PC-9 (cell line): ENCODE results near the gene LSP1.

Experiments used
- EZH2 ChIP-seq: fragments of 200-600 bp; sonication (generic); IDR thresholded peaks from 2 replicates; pipeline ENCODE4 v1.8.0; 2017; ENCODE audit warnings: antibody characterized with exemption, low read depth
- TF ChIP-seq, protein P1 (sequence below): fragments of 200-600 bp; sonication (generic); conservative IDR thresholded peaks from 2 replicates; pipeline ENCODE4 v1.6.1; 2017; ENCODE audit warnings: mixed run types, antibody characterized with exemption, mild to moderate bottlenecking, moderate library complexity

- TF ChIP-seq, protein P1, sequence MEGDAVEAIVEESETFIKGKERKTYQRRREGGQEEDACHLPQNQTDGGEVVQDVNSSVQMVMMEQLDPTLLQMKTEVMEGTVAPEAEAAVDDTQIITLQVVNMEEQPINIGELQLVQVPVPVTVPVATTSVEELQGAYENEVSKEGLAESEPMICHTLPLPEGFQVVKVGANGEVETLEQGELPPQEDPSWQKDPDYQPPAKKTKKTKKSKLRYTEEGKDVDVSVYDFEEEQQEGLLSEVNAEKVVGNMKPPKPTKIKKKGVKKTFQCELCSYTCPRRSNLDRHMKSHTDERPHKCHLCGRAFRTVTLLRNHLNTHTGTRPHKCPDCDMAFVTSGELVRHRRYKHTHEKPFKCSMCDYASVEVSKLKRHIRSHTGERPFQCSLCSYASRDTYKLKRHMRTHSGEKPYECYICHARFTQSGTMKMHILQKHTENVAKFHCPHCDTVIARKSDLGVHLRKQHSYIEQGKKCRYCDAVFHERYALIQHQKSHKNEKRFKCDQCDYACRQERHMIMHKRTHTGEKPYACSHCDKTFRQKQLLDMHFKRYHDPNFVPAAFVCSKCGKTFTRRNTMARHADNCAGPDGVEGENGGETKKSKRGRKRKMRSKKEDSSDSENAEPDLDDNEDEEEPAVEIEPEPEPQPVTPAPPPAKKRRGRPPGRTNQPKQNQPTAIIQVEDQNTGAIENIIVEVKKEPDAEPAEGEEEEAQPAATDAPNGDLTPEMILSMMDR, result no peak
- TF ChIP-seq EZH2, result no peak
Measured at GRCh38 chr11:1939006-1939625, 86.2 kb downstream of the LSP1 start.
